GM21723 (cell line): ENCODE results near the gene MYO10.

ENCODE experiments used
- ATAC-seq: cut with Tn5 transposase; IDR thresholded peaks from one replicate; pipeline ENCODE4 v1.9.1; 2021; ENCODE audit warnings: mild to moderate bottlenecking, moderate library complexity; ENCODE audit not compliant: unreplicated experiment

MYO10 gene

GRCh38 chr5:16918156-16918555 lies 17.9 kb downstream of the MYO10 start:
- no peak for ATAC-seq

GRCh38 chr5:16916262-16916878 lies 19.7 kb downstream of the MYO10 start:
- no peak for ATAC-seq

DNA sequence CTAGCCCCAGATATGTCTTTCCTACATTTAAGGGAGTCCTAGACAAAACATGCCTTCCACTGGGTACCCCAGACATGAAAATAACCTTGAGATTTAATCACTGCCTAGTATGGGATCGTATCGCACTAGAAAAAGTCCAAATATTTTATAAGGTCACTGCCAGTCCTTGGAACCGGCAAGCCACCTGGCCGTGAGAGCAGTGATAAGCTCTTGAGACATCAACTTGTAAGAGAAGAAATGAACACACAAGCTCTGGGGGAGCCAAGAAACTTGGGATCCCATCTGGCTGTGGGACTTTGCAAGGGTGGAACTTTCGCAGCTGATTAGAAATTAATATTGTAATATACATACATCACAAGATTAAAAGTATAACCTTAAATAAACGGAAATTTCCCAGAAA lies 21.5 kb downstream of the MYO10 start:
- ATAC-seq, result no peak

- no peak for ATAC-seq
Measured at GRCh38 chr5:16914108-16914435, 22.0 kb downstream of the MYO10 start.

DNA sequence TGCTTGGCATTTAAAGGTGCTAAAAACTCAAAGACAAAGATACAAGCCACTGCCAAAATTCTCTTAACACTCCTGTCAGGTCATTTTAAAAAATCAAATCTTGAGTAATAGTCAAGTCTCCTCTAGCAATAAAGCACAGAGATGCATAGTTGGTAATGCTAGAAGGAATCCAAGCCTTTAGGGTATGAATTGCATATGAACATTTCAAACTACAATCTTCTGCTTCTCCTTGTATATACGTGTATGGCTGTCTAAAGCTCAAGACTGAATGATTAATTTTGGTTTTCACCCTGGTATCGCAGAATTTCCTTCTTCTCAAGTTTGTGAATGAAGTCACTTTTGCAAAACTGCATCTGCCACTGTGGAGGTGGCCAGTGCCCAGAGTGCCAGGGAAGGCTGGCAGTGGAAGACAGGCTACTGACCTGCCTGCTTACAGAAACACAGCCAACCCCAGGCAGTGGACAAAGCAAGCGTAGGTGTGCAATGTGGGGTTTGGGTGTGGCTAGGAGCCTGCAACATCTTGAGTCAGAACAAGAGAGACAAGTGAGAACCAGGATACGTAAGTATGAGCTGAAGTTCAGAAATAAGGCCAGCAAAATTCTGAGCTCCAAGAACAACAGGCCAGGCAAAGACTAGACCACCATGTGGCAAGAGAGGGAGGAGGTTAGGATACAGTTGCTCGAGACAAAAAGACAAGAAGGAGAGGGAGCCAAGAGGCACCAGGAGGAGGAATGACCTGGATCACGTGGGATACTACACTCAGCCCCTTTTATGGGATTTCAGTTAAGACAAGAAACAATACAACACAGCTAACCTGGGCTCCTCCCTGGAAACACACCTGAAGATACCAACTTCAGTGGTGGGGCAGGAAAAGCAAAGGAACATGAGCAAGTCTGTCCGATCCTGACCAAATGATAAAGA lies 22.6 kb downstream of the MYO10 start:
- ATAC-seq, result no peak

DNA sequence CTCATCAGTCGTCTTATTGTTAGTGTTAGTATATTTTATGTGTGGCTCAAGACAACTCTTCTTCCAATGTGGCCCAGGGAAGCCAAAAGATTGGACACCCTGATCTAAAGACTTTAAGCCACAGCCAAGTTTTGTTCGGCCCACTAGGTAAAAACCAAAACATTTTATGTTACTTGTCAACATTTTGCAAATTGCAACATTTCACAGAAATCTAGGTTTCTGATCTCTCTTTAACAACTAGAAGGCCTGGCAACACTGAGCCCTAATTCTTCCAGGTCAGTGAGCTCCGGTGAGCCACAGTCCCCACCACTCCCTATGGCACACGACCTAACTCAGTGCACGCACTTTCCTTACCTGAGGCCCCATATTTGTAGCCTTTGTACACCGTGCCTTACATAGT lies 24.0 kb downstream of the MYO10 start:
- no peak for ATAC-seq

DNA sequence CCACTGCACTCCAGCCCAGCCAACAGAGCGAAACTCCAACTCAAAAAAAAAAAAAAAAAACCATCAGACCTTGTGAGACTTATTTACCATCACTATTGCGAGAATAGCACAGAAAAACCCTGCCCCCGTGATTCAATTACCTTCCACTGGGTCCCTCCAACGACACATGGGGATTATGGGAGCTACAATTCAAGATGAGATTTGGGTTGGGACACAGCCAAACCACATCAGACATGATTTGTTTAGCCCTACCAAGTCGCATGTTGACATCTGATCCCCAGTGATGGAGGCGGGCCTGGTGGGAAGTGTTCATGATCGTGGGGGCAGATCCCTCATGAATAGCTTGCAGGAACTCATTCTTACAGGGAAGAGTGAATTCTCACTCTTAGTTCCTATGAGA lies 26.6 kb downstream of the MYO10 start:
- no peak for ATAC-seq

DNA sequence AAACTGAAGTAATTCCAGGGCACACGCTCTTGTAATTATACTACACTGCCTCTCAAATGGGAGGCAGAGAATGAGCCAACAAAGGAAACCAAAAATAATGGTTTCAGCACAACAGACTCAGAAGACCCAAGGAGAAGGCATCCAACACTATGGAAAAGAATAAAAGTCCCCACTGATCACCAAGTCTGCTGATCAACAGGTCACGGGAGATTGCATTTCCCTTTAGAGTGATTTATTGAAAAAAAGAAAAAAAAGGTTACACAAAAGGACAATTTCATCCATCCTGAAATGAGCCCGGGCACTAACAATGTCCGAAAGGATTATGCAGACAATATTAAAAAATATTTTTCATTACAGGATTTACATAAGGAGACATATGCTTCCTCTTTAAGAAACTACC lies 28.8 kb downstream of the MYO10 start:
- ATAC-seq, result no peak

DNA sequence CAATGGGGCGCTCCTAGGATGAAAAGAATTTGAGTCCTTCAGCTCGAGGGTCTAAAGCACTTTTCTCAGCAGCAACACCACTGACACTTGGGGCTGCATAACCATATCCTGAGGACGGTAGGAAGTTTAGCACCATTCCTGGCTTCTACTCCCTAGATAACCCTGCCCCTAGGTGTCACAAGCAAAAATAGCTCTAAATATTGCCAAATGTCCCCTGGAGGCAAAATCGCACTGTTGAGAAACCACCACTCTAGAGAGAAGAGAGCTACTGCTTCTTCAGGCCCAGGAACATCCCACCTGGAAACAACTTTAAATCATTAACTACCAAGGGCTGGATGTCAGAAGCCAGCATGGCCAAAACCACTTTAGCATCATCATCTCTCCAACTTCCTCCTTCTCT lies 29.8 kb downstream of the MYO10 start:
- no peak for ATAC-seq

DNA sequence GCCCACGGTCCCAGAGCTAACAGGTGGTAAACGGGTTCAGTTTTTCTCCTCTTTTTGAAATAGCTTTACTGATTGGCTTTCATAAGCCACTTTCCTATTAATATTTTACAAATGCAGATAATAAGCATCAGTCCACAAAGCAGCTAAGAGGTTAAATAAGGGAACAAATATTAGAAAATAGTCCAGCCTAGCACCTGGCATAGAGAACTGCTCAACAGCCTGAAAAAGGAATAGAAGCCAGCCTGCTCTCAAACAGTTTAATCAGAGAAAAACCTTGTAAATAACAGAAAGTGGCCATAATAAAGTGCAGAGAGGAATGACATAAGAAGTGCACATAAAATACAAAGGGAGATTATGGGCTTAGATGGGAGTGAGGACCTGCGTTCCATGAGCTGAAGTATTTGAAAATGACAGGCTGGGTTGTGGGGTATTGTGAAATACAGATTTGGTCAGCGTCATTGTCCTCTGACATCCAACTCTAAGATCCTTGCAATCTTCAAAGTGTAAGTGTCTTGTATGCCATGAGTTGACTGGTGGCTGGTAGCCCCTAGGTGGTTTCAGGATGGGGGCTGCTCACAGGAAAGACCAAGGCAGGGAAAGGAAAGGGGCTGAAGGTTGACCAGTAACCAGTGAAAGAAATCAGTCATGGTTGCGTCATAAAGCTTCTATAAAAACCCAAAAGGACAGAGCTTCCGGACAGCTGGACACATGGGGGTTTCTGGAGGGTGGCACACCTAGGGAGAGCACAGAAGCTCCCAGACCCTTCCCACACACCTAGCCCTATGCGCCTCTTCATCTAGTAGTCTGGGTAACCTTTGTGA lies 32.4 kb downstream of the MYO10 start:
- ATAC-seq, result no peak

DNA sequence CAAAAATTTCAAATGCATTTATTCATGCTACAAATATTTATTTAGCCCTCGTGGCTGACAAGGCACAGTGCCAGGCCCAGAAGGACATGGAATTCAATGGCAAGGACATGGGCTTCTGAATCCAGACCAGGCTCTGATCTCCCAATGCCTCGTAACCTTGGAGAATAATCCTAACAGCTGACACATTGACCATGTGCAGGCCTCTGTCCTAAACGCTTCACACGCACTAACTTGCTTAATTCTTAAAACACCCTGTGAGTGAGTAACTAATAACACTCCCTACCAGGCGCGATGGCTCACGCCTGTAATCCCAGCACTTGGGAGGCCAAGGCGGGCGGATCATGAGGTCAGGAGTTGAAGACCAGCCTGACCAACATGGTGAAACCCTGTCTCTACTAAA lies 33.2 kb downstream of the MYO10 start:
- no peak for ATAC-seq

DNA sequence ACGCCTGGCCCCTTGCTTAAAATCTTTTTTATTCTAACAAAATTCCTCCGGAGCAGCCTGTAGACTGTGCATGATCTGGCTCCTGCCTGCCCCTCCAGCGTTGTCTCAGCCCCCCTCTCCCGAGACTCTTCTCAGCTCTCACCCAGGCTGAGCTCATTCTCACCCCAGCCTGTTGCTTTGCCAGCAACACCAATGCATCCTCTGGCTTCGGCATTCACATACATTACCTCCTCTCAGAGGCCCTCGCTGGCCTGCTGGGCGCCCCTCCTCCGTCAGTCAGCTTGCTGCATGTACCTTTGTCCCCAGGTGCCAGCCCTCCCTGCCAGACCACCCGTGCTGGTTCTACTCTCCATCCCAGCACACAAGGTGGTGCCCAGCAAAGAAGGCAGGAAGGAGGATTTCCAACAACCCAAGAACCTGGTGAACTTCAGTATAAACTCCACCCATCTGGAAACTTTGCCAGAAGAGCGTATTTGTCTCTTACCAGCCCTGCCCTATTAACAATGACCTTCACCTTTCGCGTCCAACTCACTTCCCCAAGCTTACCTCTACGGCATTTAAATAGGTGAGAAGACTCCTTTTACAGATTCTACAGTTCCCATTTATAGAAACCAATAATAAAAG lies 35.0 kb downstream of the MYO10 start:
- ATAC-seq, result no peak

DNA sequence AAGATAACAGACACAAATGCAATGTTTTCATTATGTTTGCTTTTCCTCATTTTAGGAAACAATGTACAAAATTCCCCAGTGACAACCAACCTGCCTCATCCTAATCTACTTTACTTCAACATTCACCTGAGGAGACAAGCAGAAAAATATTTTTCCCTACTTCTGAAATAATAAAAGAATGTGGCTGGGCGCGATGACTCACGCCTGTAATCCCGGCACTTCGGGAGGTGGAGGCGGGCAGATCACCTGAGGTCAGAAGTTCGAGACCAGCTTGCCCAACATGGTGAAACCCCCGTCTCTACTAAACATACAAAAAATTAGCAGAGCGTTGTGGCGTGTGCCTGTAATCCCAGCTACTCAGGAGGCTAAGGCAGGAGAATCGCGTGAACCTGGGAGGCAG lies 36.9 kb downstream of the MYO10 start:
- ATAC-seq, result no peak

- ATAC-seq, result no peak
Measured at GRCh38 chr5:16897800-16898199, 38.3 kb downstream of the MYO10 start.

- no peak for ATAC-seq
Measured at GRCh38 chr5:16897284-16897704, 38.8 kb downstream of the MYO10 start.

DNA sequence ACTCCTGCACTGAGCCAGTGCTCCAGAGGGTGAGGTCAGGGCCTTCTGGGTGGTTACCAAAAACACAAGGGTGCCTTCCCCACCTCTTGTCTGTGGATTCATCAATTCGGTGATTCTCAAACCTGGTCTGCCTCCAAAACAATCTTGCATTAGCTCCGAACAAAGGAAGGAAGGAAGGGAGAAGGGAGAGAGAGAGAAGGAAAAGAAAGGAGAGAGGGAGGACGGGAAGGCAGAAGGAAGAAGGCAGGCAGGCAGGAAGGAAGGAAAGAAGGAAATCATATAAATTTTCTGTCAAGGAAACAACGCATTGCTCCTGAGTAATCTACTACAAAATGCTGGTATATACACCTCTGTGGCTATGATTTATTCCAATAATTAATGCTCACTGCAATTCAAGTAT lies 39.3 kb downstream of the MYO10 start:
- ATAC-seq, result no peak

- no peak for ATAC-seq
Measured at GRCh38 chr5:16894236-16895057, 41.6 kb downstream of the MYO10 start.

- ATAC-seq, result no peak
Measured at GRCh38 chr5:16891033-16891432, 45.1 kb downstream of the MYO10 start.

DNA sequence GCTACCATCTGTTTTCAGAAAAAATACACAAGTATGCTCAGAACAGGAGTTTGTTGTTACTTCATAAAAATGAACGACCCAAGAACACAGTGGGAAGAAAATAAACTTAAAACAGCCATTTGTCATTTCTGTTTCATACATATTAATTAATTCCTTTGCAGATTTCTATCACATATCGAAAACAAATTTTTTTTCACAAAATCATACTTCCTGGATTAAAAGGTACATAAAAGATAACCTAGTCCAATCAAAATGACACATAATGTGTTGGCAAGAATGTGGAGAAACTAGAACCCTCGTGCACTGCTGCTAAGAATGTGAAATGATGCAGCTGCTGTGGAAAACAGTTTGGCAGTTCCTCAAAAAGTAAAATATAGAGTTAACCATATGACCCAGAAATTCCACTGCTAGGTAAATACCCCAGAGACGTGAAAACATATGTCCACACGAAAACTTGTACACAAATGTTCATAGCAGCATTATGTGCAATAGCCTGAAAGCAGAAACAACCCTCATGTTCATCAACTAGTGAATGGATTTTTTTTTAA lies 46.0 kb downstream of the MYO10 start:
- ATAC-seq, result no peak
